A673 (cell line): ENCODE data around the gene REST.

Experiments
- CTCF ChIP-seq: fragments of 300-800, 200-600 bp; sonication (generic); conservative IDR thresholded peaks from 2 replicates; pipeline ENCODE4 v1.5.1; 2017; ENCODE audit warnings: low read depth, mild to moderate bottlenecking, antibody characterized with exemption, low read length, moderate library complexity, mixed read lengths
- EZH2 ChIP-seq: fragments of 200-600 bp; sonication (generic); IDR thresholded peaks from 2 replicates; pipeline ENCODE4 v1.6.1; 2017; ENCODE audit warnings: borderline replicate concordance, low read depth, mild to moderate bottlenecking, mixed read lengths, antibody characterized with exemption, low read length; ENCODE audit not compliant: poor library complexity, severe bottlenecking

GRCh38 chr4:56959100-56959499 is 51.4 kb downstream of the REST start:
- TF ChIP-seq CTCF, result no peak
- TF ChIP-seq EZH2, result no peak
